A673 (cell line): ENCODE data around the gene SMARCC2. TPM values are rescaled to one million over a fixed set of nuclear protein-coding genes. Genes with fewer than 3 reads are reported as not detected.

Experiments used
- BruUV-seq: library from RNA; stranded (reverse); fragments of 400-500 nt; replicated peaks from 2 replicates; lab custom pipeline; 2021; lab: Mats Ljungman, UMichigan
- CTCF ChIA-PET: fragments of 300-600 bp; sonication (Branson Sonifier 250); formaldehyde crosslinking; loops from one replicate; lab custom pipeline; 2022; ENCODE audit warnings: antibody characterized with exemption; lab: Charles Lee
- POLR2A ChIA-PET: fragments of 300-600 bp; sonication (Branson Sonifier 250); formaldehyde crosslinking; loops from one replicate; lab custom pipeline; 2022; ENCODE audit warnings: antibody characterized with exemption; ENCODE audit not compliant: low non-redundant PET; lab: Charles Lee
- DNase-seq: peaks from one replicate; pipeline ENCODE4 v3.0.0-alpha.2; 2015; ENCODE audit warnings: low spot score
- H3K27ac ChIP-seq: fragments of 200-600 bp; sonication (generic); 2 replicates; pipeline ENCODE4 v1.5.1; 2016; ENCODE audit warnings: mixed run types, low read depth, mild to moderate bottlenecking, mixed read lengths, antibody characterized with exemption, low read length; ENCODE audit not compliant: poor library complexity, severe bottlenecking
- H3K27me3 ChIP-seq: fragments of 200-600 bp; sonication (generic); replicated peaks from 2 replicates; pipeline ENCODE4 v1.6.1; 2017; ENCODE audit warnings: mixed run types, low read depth, mild to moderate bottlenecking, mixed read lengths, antibody characterized with exemption, low read length; ENCODE audit not compliant: insufficient read depth, poor library complexity
- H3K36me3 ChIP-seq: fragments of 200-600 bp; sonication (generic); 2 replicates; pipeline ENCODE4 v1.6.1; 2016; ENCODE audit warnings: mixed run types, mild to moderate bottlenecking, mixed read lengths, antibody characterized with exemption, low read length; ENCODE audit not compliant: insufficient read depth, poor library complexity, severe bottlenecking
- H3K4me1 ChIP-seq: fragments of 200-600 bp; sonication (generic); 2 replicates; pipeline ENCODE4 v1.6.1; 2017; ENCODE audit warnings: mixed run types, mild to moderate bottlenecking, mixed read lengths, antibody characterized with exemption, low read length; ENCODE audit not compliant: insufficient read depth, poor library complexity, severe bottlenecking
- H3K4me3 ChIP-seq: fragments of 200-600 bp; sonication (generic); 2 replicates; pipeline ENCODE4 v1.5.1; 2016; ENCODE audit warnings: low read depth, mixed run types, mild to moderate bottlenecking, mixed read lengths, low read length; ENCODE audit not compliant: poor library complexity, severe bottlenecking
- H3K9me3 ChIP-seq: fragments of 200-600 bp; sonication (generic); 2 replicates; pipeline ENCODE4 v1.6.1; 2016; ENCODE audit warnings: mixed run types, low read depth, mild to moderate bottlenecking, mixed read lengths, antibody characterized with exemption, low read length; ENCODE audit not compliant: poor library complexity, severe bottlenecking
- EZH2 ChIP-seq: fragments of 200-600 bp; sonication (generic); IDR thresholded peaks from 2 replicates; pipeline ENCODE4 v1.6.1; 2017; ENCODE audit warnings: borderline replicate concordance, low read depth, mild to moderate bottlenecking, mixed read lengths, antibody characterized with exemption, low read length; ENCODE audit not compliant: poor library complexity, severe bottlenecking
- intact Hi-C: fragments of 100-400 bp; cut with micrococcal nuclease; formaldehyde crosslinking; loops from one replicate; pipeline ENCODE4 v1.10.0; 2022; ENCODE audit not compliant: unreplicated experiment
- total RNA-seq: library from RNA; stranded (reverse); gene quantifications from 2 replicates; pipeline ENCODE4 v1.2.3, GENCODE V29; 2021
- TF ChIP-seq, protein P1 (sequence below): fragments of 300-800, 200-600 bp; sonication (generic); conservative IDR thresholded peaks from 2 replicates; pipeline ENCODE4 v1.5.1; 2017; ENCODE audit warnings: low read depth, mild to moderate bottlenecking, antibody characterized with exemption, low read length, moderate library complexity, mixed read lengths

Gene SMARCC2
- total RNA-seq, 1 experiment from 2014 or later = 133 TPM

DNA sequence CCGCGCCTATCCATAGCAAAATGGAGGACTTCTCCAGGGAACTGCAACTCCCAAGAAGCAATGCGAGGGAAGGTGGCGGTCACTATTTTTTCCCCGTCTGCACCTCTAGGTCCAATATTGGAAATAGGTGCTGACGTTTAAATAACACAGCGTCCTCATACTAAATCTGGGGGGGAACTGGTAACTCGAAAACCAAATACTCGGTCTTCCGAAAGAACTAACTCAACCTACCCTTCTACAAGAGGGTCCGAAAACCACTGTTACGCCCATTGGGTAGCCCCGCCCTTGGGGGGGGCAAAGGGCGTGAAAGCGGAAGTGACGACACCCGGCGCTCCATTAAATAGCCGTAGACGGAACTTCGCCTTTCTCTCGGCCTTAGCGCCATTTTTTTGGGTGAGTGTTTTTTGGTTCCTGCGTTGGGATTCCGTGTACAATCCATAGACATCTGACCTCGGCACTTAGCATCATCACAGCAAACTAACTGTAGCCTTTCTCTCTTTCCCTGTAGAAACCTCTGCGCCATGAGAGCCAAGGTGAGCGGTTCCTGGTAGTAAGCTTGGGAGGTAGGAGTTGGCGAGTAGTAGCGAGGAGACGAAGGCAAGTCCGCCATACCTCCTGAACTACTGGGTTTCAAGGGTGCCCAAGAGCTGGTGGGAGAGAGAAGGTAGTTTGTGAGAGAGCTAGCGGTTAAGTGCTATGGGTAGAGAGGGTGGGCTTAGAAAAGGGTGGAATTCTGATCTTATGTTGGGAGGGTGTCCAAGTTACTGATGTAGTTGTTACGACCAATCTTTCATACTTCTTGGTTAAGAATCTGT, 72.8 kb downstream of the SMARCC2 start, which contains the start of gene RPL41:
TSS of gene RPL41 (plus strand) at position 367 of the 815 bp plus-strand sequence.
- CTCF ChIA-PET = no interaction called here
- no TSS peak for BruUV-seq

DNA sequence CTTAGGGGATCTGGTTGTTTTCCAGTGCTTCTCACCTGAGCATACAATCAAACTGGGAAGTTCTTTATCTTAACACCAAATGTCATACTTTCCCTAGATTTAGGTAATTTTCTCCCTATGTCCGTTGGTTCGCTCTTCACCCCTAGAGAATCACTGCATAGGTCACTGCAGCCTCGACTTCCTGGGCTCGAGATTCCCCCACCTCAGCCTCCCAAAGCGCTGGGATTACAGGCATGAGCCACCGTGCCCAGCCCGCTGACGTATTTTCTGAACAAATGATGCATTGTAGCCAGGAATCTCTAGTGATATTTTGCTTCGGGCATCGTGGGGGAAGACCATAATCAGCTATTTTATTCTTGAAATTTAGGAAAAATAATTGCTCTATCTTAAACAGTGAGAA, 74.0 kb downstream of the SMARCC2 start:
- Histone ChIP-seq H3K4me1 (peaks cover 13% of the 10 kb centered on the region), H3K36me3 (peaks cover 46% of the 10 kb centered on the region), H3K27me3 (no peaks in the 10 kb centered on the region), H3K9me3 (no peaks in the 10 kb centered on the region), H3K4me3 (peak overlapping the region; percentile 71), H3K27ac (peak overlapping the region; percentile 95)
- CTCF ChIA-PET = no interaction called here
- no peak for DNase-seq
- no TSS peak for BruUV-seq
- POLR2A ChIA-PET = no interaction called here
- intact Hi-C loops = loop anchor here (5.0 to 10.0 kb wide), 2 partner anchors 68 to 519 kb away; partner anchors contain the start of gene BAZ2A
- no peak for TF ChIP-seq EZH2
- TF ChIP-seq, protein P1, sequence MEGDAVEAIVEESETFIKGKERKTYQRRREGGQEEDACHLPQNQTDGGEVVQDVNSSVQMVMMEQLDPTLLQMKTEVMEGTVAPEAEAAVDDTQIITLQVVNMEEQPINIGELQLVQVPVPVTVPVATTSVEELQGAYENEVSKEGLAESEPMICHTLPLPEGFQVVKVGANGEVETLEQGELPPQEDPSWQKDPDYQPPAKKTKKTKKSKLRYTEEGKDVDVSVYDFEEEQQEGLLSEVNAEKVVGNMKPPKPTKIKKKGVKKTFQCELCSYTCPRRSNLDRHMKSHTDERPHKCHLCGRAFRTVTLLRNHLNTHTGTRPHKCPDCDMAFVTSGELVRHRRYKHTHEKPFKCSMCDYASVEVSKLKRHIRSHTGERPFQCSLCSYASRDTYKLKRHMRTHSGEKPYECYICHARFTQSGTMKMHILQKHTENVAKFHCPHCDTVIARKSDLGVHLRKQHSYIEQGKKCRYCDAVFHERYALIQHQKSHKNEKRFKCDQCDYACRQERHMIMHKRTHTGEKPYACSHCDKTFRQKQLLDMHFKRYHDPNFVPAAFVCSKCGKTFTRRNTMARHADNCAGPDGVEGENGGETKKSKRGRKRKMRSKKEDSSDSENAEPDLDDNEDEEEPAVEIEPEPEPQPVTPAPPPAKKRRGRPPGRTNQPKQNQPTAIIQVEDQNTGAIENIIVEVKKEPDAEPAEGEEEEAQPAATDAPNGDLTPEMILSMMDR = no peak

More for the DNA sequence above, 72.8 kb downstream of the SMARCC2 start, which contains the start of gene RPL41:
- Histone ChIP-seq H3K27ac (peak within 1 kb of the TSS; percentile 95), H3K4me1 (peaks cover 13% of the 10 kb centered on the region), H3K27me3 (no peaks in the 10 kb centered on the region), H3K36me3 (peaks cover 46% of the 10 kb centered on the region), H3K9me3 (no peaks in the 10 kb centered on the region), H3K4me3 (peak within 1 kb of the TSS; percentile 71)
- TF ChIP-seq, protein P1 = no peak
- TF ChIP-seq EZH2 = no peak
- peak; percentile 96 for DNase-seq
- intact Hi-C loops = loop anchor here (5.0 to 10.0 kb wide), 2 partner anchors 69 to 518 kb away; partner anchors contain the start of gene BAZ2A
- POLR2A ChIA-PET = interaction anchor here (0.6 to 2.4 kb wide), 3 partner anchors 8 to 44 kb away, joined by 4 to 15 read pairs (median 5); partner anchors contain the start of gene PA2G4

DNA sequence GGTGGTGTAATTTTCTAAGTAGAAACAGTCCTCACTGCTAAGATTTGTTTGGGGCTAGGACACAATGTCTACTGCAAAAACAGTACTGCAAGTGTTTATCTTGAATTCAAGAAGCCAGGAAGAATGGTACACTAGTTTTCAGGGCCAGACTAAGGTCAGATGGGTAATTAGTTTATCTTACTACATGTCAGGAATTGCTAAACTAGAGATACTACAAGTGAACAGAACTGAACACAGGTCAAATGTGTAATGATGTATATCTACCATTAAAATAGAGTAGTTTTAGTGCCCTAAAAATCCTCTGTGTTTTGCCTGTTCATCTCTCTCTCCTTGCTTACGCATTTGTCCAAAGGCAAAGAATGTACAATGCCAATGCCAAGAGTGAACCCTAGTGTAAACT, 75.2 kb downstream of the SMARCC2 start:
- H3K4me3 ChIP-seq = no peak overlapping the region
- H3K27me3 ChIP-seq = no peaks in the 10 kb centered on the region
- H3K9me3 ChIP-seq = no peaks in the 10 kb centered on the region
- POLR2A ChIA-PET = no interaction called here
- peaks cover 4% of the 10 kb centered on the region for H3K4me1 ChIP-seq
- BruUV-seq = no TSS peak
- peaks cover 55% of the 10 kb centered on the region for H3K36me3 ChIP-seq
- CTCF ChIA-PET = no interaction called here
- intact Hi-C loops = loop anchor here (10.0 kb wide), 1 partner anchor 521 kb away; the partner anchor contains the start of gene BAZ2A
- TF ChIP-seq EZH2 = no peak
- TF ChIP-seq, protein P1 = no peak
- DNase-seq = no peak
- H3K27ac ChIP-seq = peak overlapping the region; percentile 22

Other genes starting within 250 kb of the SMARCC2 start
- gene PMEL, start 223.4 kb downstream of the SMARCC2 start, total RNA-seq = 1.2 and 2.0 TPM in 2 replicates
- gene CDK2, start 222.7 kb downstream of the SMARCC2 start, total RNA-seq = 103 and 113 TPM in 2 replicates
- 73.9 and 78.1 TPM in 2 replicates for gene RAB5B, start 215.4 kb downstream of the SMARCC2 start, total RNA-seq
- gene SUOX, start 192.2 kb downstream of the SMARCC2 start, total RNA-seq = 2.2 and 5.0 TPM in 2 replicates
- gene IKZF4, start 168.4 kb downstream of the SMARCC2 start, total RNA-seq = 8.8 and 9.5 TPM in 2 replicates
- 51.9 and 69.9 TPM in 2 replicates for gene RPS26, start 147.6 kb downstream of the SMARCC2 start, total RNA-seq
- gene ERBB3, start 109.3 kb downstream of the SMARCC2 start, total RNA-seq = 0.70 and 2.0 TPM in 2 replicates
- gene PA2G4, start 84.9 kb downstream of the SMARCC2 start, total RNA-seq = 302 and 327 TPM in 2 replicates
- gene RPL41, start 72.8 kb downstream of the SMARCC2 start, total RNA-seq = 3,332 and 3,475 TPM in 2 replicates
- 11.8 and 14.4 TPM in 2 replicates for gene ZC3H10, start 71.2 kb downstream of the SMARCC2 start, total RNA-seq
- gene ESYT1, start 61.2 kb downstream of the SMARCC2 start, total RNA-seq = 90.0 and 107 TPM in 2 replicates
- 180 and 181 TPM in 2 replicates for gene MYL6B, start 36.9 kb downstream of the SMARCC2 start, total RNA-seq
- gene MYL6, start 31.1 kb downstream of the SMARCC2 start, total RNA-seq = 690 and 789 TPM in 2 replicates
- gene RNF41, start 32.4 kb upstream of the SMARCC2 start, total RNA-seq = 48.1 and 49.5 TPM in 2 replicates
- gene NABP2, start 34.9 kb upstream of the SMARCC2 start, total RNA-seq = 67.5 and 73.2 TPM in 2 replicates
- gene SLC39A5, start 40.6 kb upstream of the SMARCC2 start, total RNA-seq = 0.85 TPM in 1 of 2 replicates, not detected in the other
- 74.6 and 74.7 TPM in 2 replicates for gene ANKRD52, start 68.9 kb upstream of the SMARCC2 start, total RNA-seq
- gene COQ10A, start 77.5 kb upstream of the SMARCC2 start, total RNA-seq = 13.6 and 17.0 TPM in 2 replicates
- 412 and 448 TPM in 2 replicates for gene CS, start 110.8 kb upstream of the SMARCC2 start, total RNA-seq
- 162 and 166 TPM in 2 replicates for gene CNPY2, start 126.5 kb upstream of the SMARCC2 start, total RNA-seq
- 46.3 and 64.9 TPM in 2 replicates for gene PAN2, start 144.5 kb upstream of the SMARCC2 start, total RNA-seq
- gene IL23A, start 149.4 kb upstream of the SMARCC2 start, total RNA-seq = not detected in 2 replicates
- gene STAT2, start 170.6 kb upstream of the SMARCC2 start, total RNA-seq = 41.0 and 51.1 TPM in 2 replicates
- not detected in 2 replicates for gene APOF, start 173.4 kb upstream of the SMARCC2 start, total RNA-seq